Body of pancreas (tissue), 4 donors: Measurements from ENCODE around the gene CMTM8. TPM values are rescaled to one million over a fixed set of nuclear protein-coding genes. Genes with fewer than 3 reads are reported as not detected.

Source experiments
- ATAC-seq: fragments of 150-250 bp; one replicate; pipeline ENCODE4 v1.9.1; 2016
- DNase-seq, 4 donors: peaks; one replicate each; pipeline ENCODE4 v3.0.0-alpha.2; 2019
- H3K27ac ChIP-seq, 4 donors: fragments of 200-600 bp; sonication (generic); 1 replicate in 3 of 4; 2 replicates in 1 of 4; pipeline versions ENCODE4 v1.5.1 to v1.6.1; 2016 to 2019; ENCODE audit warnings: mild to moderate bottlenecking in 1 of 4, mixed read lengths in 1 of 4, moderate library complexity in 1 of 4
- H3K27me3 ChIP-seq, 2 donors: fragments of 200-600 bp; sonication (generic); one replicate each; pipeline ENCODE4 v1.6.0; 2016; ENCODE audit warnings: mild to moderate bottlenecking in 1 of 2
- H3K36me3 ChIP-seq, 2 donors: fragments of 200-600 bp; sonication (generic); replicated peaks in 1 of 2; 2 replicates each; pipeline ENCODE4 v1.5.1; 2016; ENCODE audit warnings: low read depth in 2 of 2; ENCODE audit not compliant: insufficient read depth in 1 of 2
- H3K4me1 ChIP-seq: fragments of 200-600 bp; sonication (generic); one replicate; pipeline ENCODE4 v1.6.0; 2016
- H3K4me3 ChIP-seq, 2 donors: fragments of 200-600 bp; sonication (generic); 1 replicate in 1 of 2; 2 replicates in 1 of 2; pipeline ENCODE4 v1.5.1; 2016 to 2019
- H3K9me3 ChIP-seq, 3 donors: fragments of 200-600 bp; sonication (generic); 1 replicate in 2 of 3; 2 replicates in 1 of 3; pipeline ENCODE4 v1.5.1; 2016
- POLR2A ChIP-seq, 3 donors: fragments of 450-650 bp; IDR thresholded peaks; one replicate each; pipeline ENCODE4 v1.6.1; 2016; ENCODE audit warnings: antibody characterized with exemption in 3 of 3, mild to moderate bottlenecking in 2 of 3
- WGBS, 2 donors: methylation state at CpG; one replicate each; pipeline ENCODE4 v1.1.5; 2017; 5-methylcytosine and 5-hydroxymethylcytosine counted together
- intact Hi-C: fragments of 100-400 bp; cut with DNase I; formaldehyde crosslinking; loops from one replicate; pipeline ENCODE4 v1.15.1; 2023
- total RNA-seq, 2 donors: library from RNA; depleted of rRNA; stranded (reverse); fragments of >200 nt; gene quantifications; one replicate each; pipeline ENCODE4 v1.1.0, GENCODE V29; 2016
- TF ChIP-seq, protein P1 (sequence below), 7 experiments: fragments of 450-650 bp in 4 of 7; fragments of 200-600 bp in 3 of 7; sonication (generic) in 3 of 7; IDR thresholded peaks; one replicate each; pipeline ENCODE4 v1.5.1; 2016 to 2019; ENCODE audit warnings: antibody characterized with exemption in 7 of 7

CMTM8 gene
- total RNA-seq, 2 donors from 2014 or later, result 22.7 to 31.4 TPM

DNA sequence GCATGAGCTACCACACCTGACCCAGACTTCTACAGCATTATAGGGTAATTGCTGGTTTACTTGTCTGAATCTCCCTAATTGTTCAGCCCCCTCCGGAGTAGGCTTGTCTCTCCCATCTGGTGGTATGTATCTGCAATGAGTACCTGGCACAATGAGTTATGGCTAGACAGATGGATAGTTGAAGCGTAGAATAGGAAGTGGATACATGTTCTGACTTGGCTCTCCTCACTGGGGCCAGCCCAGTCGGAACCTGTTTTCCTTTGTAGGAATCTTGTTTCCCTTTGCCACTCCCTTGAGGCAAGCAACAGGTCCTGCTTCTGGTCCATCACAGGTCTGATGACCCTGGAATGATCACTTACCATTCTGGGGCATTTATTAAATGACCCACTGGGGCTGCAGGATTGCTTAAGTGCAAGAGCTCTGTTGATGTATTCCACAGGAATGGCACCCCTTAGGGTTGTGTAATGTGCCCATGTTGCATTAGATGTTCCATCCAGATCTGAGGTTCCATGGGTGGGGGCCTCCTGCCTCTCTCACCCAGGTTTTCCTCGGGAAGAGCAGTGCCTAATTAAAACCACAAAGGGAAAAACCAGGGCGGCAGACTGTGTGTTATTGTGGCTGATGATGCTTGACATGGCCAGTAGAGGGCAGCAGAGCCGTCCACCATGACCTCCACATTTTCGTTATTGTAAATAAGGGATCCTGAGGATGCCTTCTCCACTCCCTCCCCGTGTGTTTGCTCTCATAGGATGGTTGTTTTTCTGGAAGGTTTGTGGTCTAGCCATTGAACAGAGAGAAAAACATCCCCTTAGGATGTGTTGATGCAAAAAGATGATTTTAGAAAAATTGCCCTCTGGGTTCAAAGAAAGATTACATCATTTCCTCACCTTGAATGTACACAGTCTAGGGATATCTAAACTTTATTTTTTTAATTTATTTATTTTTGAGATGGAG lies 58.0 kb downstream of the CMTM8 start:
- Histone ChIP-seq H3K4me3 (no peak overlapping the region), H3K27me3 (no peaks in the 10 kb centered on the region), H3K9me3 (no peaks in the 10 kb centered on the region), H3K36me3 (no peaks in the 10 kb centered on the region), H3K27ac (no peak overlapping the region), H3K4me1 (peaks cover 33% of the 10 kb centered on the region)
- ATAC-seq (peak; percentile 77), DNase-seq (peak; percentile 66 to 70 (median 67))
- 32 to 34% methylated on average over 8 of the region's 8 CpGs for WGBS, 2 donors
- TF ChIP-seq, protein P1, sequence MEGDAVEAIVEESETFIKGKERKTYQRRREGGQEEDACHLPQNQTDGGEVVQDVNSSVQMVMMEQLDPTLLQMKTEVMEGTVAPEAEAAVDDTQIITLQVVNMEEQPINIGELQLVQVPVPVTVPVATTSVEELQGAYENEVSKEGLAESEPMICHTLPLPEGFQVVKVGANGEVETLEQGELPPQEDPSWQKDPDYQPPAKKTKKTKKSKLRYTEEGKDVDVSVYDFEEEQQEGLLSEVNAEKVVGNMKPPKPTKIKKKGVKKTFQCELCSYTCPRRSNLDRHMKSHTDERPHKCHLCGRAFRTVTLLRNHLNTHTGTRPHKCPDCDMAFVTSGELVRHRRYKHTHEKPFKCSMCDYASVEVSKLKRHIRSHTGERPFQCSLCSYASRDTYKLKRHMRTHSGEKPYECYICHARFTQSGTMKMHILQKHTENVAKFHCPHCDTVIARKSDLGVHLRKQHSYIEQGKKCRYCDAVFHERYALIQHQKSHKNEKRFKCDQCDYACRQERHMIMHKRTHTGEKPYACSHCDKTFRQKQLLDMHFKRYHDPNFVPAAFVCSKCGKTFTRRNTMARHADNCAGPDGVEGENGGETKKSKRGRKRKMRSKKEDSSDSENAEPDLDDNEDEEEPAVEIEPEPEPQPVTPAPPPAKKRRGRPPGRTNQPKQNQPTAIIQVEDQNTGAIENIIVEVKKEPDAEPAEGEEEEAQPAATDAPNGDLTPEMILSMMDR (IDR thresholded peaks at IDR 0.05), result peak; percentile 78 to 91 (median 80)
- no peak for TF ChIP-seq POLR2A (IDR thresholded peaks at IDR 0.05)
- intact Hi-C loops, result no loop called here

DNA sequence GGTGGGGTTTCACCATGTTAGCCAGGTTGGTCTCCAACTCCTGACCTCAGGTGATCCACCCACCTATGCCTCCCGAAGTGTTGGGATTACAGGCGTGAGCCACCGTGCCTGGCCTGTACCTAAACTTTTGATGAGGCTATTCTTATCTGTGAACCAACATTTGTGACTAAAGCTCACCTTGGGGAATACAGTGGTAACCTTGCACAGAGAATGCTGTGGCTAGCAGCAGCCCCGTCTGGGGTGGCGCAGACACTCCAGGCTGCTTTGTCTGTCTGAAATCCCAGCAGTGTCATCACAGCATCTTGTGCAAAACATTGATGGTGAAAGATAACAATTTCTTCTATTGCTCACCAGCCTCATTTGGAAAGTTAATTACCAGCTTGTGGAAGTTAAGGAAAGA lies 58.9 kb downstream of the CMTM8 start:
- Histone ChIP-seq H3K9me3 (no peaks in the 10 kb centered on the region), H3K27me3 (no peaks in the 10 kb centered on the region), H3K27ac (no peak overlapping the region), H3K4me1 (peaks cover 33% of the 10 kb centered on the region), H3K4me3 (no peak overlapping the region), H3K36me3 (no peaks in the 10 kb centered on the region)
- DNase-seq, result no peak
- no peak for ATAC-seq
- 80 to 81% methylated on average over 5 of the region's 5 CpGs for WGBS, 2 donors
- no peak for TF ChIP-seq POLR2A (IDR thresholded peaks at IDR 0.05)
- TF ChIP-seq, protein P1 (IDR thresholded peaks at IDR 0.05), result no peak
- intact Hi-C loops, result no loop called here

DNA sequence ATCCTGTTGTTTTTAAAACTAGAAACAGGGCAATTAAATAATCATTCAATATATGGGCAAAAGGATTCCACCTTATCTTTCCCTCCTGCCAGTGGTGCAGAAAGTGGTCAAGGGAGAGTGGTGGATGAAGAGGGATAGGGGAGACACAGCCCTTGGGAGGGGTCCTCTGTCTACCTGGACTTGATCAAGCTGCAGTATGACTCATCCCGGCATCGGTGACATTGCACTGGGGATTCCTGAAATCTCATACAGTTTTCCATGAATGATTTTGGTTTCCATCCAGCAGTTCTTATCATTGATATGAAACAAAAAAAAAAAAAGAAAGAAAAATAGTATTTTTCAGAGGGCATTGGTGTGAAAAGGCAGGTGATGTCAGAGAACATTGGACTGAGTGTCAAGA lies 62.9 kb downstream of the CMTM8 start:
- Histone ChIP-seq H3K27ac (no peak overlapping the region), H3K4me1 (peaks cover 43% of the 10 kb centered on the region), H3K36me3 (no peaks in the 10 kb centered on the region), H3K9me3 (no peaks in the 10 kb centered on the region), H3K27me3 (no peaks in the 10 kb centered on the region), H3K4me3 (no peak overlapping the region)
- DNase-seq, result no peak
- TF ChIP-seq, protein P1 (IDR thresholded peaks at IDR 0.05), result no peak
- no peak for TF ChIP-seq POLR2A (IDR thresholded peaks at IDR 0.05)
- ATAC-seq, result no peak
- intact Hi-C loops, result no loop called here
- 35 to 40% methylated on average over 2 of the region's 2 CpGs for WGBS, 2 donors

DNA sequence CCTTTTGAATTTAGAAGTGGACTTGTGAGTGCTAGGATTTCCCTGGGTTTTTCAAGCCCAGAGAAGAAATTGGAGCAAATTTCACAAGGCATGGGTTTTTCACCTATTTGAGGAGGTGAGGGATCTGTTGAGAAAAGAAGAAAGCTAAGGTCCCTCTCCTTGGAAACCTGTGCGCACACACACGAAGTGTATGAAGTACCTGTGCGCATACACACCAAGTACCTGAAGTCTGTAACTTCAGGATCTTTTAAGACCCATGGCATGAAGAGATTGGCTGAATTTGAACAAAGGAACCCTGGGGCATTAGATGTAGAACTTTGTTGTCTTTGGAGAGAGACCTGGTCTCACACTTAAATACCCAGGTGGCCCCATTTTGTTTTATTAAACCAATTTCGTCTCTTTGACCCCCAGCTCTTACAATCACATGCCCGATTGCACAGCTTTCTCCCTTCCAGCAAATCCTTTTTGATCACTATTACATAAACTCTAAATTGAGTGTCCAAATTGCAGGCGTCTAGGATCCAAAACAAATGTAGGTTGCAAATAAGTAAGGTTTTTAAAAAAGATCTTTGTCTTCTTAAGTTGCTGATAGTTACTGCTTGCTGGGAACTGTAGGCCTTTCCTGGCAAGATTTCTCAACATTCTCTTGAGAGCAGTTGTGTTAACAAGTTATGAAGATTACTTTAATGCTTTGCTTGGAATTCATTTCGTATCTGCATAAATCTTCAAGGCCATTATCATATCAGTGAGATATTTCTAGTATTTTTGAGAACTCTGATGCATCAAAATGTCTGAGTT lies 64.3 kb downstream of the CMTM8 start:
- peaks cover 48% of the 10 kb centered on the region for H3K4me1 ChIP-seq
- no peak for ATAC-seq
- H3K36me3 ChIP-seq, result no peaks in the 10 kb centered on the region
- intact Hi-C loops, result no loop called here
- no peaks in the 10 kb centered on the region for H3K27me3 ChIP-seq
- no peaks in the 10 kb centered on the region for H3K9me3 ChIP-seq
- peak overlapping the region in 2 of 4 donors; percentile 1 to 4 for H3K27ac ChIP-seq
- no peak for TF ChIP-seq POLR2A (IDR thresholded peaks at IDR 0.05)
- TF ChIP-seq, protein P1 (IDR thresholded peaks at IDR 0.05), result no peak
- H3K4me3 ChIP-seq, result no peak overlapping the region
- DNase-seq, result no peak
- WGBS, 2 donors, result 77% methylated on average over 7 of the region's 7 CpGs
